GM21528 (cell line): ENCODE results near the gene BCAT1.
A peak's percentile ranks its signal among the peaks of the same experiment; 100 is the strongest.
"Not testable (repeated sequence)": the region's sequence is repeated elsewhere in the genome, so short reads cannot be mapped to it uniquely, and the experiment has no call there.

ENCODE experiments used
- ATAC-seq: cut with Tn5 transposase; IDR thresholded peaks from one replicate; pipeline ENCODE4 v1.9.1; 2021; ENCODE audit warnings: mild to moderate bottlenecking, moderate library complexity; ENCODE audit not compliant: unreplicated experiment, low FRiP score

The BCAT1 gene

GRCh38 chr12:24822121-24822899 lies 126.6 kb downstream of the BCAT1 start:
- ATAC-seq, result peak; percentile 75

- ATAC-seq, result peak; percentile 58
These were observed 127.2 kb downstream of the BCAT1 start for GRCh38 chr12:24821691-24822090.

DNA sequence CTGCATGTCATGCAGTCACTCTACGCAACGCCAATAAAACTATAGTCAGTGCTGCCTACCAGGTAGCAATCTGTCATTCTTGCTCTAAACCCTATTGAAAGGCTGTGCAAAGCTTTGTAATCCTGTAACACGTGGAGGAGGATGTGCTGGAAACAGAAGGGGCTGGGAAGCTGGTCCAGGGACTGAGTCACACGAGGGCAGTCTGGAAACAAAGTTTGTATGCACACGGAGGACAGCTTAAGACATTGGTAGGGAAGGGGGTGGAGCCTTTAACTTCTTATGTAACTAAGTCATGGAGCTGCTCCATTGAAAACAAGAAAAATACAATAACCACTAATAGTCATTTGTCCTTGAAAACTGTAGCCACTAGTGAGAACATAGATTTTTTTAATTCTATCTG lies 128.0 kb downstream of the BCAT1 start:
- no peak for ATAC-seq

DNA sequence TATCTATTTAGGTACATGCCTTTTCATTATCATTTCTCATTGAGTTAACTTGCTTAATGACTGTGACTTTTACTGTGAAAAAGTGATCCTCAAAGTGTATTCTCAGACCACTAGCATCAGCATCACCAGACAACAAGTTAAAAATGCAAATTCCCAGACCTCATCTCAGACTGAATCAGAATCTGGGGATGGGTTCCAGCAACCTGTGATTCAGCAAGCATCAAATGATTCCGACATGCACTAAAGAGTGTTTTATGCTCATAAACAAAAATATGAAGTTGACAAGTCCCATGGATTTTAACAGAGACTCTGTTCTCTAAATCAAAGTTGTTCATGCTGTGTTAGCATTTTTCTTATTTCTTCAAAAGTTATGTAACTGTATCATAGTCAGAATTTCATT lies 130.6 kb downstream of the BCAT1 start:
- ATAC-seq, result no peak

GRCh38 chr12:24815114-24815423 lies 133.8 kb downstream of the BCAT1 start:
- peak; percentile 32 for ATAC-seq

DNA sequence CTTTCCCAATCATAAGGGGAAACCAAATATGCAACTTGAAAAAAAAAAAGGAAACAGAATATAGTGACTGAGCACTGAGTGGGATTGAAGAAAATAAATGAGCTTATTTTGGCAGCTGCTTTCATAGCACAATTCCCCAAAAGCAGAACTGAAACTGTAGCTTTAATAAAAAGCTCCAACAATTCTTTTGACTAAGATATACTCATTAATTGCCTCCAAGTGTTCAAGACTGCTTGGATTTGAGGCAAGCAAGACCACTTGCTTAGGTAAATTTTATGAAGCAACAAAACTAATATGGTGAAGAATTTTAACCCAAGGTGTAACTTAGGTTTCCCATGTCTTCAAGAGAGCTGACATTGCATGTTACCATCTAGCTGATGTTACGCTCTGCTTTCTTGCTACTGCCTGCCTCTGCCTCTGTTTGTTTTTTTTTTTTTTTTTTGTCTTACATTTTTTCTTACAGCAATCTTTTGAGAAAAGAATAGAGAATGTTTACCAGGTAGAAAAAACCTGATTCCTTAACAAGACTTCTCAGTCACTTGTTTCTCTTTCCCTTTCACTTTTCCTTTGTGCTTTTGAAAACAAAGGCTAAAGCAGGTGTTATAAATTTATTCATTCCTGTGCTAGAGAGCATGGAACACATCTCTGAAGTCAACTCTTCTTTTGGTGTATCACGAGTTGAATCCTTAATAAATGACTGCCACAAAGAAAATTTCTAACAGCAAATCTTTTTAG lies 134.4 kb downstream of the BCAT1 start:
- peak; percentile 83 for ATAC-seq

- ATAC-seq, result no peak
These were observed 138.5 kb downstream of the BCAT1 start for GRCh38 chr12:24810378-24810777.

GRCh38 chr12:24809306-24809705 lies 139.6 kb downstream of the BCAT1 start:
- not testable (repeated sequence) for ATAC-seq

- no peak for ATAC-seq
These were observed 140.2 kb downstream of the BCAT1 start for GRCh38 chr12:24808651-24809050.

- no peak for ATAC-seq
These were observed 142.5 kb downstream of the BCAT1 start for GRCh38 chr12:24806386-24806785.

- ATAC-seq, result no peak
These were observed 145.3 kb downstream of the BCAT1 start for GRCh38 chr12:24803430-24804245.

DNA sequence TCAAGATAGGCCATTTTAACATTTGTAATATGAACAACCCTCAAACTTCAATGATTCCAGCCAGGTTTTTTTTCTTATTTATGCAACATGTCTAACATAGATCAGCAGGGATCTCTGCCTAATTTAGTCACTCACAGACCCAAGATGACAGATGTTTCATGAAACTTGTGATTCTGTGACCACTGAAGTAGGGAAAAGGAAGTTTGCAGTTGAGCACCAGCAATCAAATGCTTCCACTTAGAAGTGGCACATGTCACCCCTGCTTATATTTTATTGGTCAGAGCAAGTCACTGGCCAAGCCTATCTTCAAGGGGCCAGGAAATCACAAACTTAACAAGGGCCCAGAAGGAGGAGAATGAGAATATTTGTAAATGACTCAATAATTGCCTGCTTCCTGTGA lies 150.6 kb downstream of the BCAT1 start:
- ATAC-seq, result peak; percentile 91

GRCh38 chr12:24797901-24798300 lies 151.0 kb downstream of the BCAT1 start:
- peak; percentile 18 for ATAC-seq

GRCh38 chr12:24796876-24797275 lies 152.0 kb downstream of the BCAT1 start:
- no peak for ATAC-seq

GRCh38 chr12:24795699-24796347 lies 153.1 kb downstream of the BCAT1 start:
- ATAC-seq, result no peak

DNA sequence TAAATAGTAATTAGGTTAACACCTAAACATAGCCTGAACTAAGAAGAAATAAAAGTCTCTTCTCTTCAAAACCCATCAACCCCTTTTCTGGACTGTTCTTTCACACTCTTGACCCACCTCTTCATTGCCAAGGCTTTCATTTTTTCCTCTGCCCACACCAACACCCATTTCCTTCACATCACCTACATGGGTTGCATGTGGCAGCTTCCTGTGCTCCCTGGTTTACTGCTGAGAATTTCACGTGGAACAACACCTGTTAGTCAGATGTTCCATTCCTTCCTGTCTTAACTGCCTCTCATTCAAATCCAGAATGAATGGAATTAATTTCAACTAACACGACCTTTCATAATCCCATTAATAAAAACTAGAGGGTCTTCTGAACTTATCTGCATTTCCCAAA lies 157.3 kb downstream of the BCAT1 start:
- ATAC-seq, result no peak

DNA sequence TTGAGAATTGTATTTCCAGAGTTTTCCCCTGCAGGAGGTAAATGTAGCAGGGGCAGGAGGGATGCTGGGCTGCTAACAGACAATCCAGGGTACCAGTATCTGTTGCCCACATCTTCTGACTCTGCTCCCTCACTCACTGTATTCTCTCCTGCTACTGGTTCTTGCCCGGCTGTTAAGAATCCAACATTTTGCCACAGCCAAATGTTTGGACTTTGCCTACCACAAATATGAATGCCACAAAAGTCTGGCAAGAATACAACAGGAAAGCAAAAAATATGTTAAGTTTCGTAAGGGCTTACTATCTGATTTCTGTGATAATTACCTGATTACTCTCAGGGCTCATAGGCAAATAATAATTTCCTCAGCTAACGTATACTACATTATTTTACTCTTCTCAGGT lies 160.0 kb downstream of the BCAT1 start:
- no peak for ATAC-seq

DNA sequence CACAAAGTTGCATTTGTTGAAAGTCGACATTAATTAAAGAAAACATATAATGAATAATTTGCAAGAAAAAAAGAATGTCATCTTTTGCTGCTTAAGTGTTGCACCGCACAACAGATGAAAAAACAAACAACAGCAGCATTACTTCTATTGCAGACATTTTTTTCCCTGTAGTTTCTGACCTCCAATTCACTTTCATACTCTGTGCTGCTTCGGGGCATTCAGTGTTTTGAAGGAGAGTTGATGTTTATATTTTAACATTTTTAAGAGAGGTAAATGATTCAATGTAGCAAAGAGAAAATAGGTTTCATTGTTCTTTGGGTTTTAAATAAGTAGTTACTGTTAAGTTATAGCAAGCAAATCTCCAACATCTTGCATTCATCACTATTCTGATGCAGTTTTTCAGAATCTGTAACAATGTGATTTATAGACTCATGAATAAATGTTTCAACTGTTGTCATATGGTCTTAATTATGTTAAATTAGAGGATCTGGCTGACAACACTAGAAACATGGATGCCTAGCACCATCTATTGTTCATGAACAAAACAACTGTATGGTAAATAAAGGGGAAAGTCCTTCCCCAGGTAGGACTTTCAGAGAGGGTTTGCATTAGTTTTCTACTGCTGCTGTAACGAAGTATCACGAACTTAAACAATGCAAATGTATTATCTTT lies 168.1 kb downstream of the BCAT1 start:
- no peak for ATAC-seq

- ATAC-seq, result no peak
These were observed 170.2 kb downstream of the BCAT1 start for GRCh38 chr12:24778486-24779304.
